ENCODE data around the gene ATXN3L.
"Not testable (repeated sequence)": the region's sequence is repeated elsewhere in the genome, so short reads cannot be mapped to it uniquely, and the experiment has no call there.

Gene ATXN3L

GRCh38 chrX:13304052-13304451 is 15.8 kb downstream of the ATXN3L start:
- no peak for DNase-seq

- not testable (repeated sequence) for DNase-seq
These were observed 16.6 kb downstream of the ATXN3L start for GRCh38 chrX:13303248-13303647.

- DNase-seq, result no peak
These were observed 21.0 kb downstream of the ATXN3L start for GRCh38 chrX:13298836-13299235.

GRCh38 chrX:13295841-13296240 is 24.0 kb downstream of the ATXN3L start:
- DNase-seq, result no peak

GRCh38 chrX:13293700-13294099 is 26.2 kb downstream of the ATXN3L start:
- no peak for DNase-seq

GRCh38 chrX:13290891-13291614 is 28.8 kb downstream of the ATXN3L start:
- no peak for DNase-seq

- DNase-seq, result no peak
These were observed 31.2 kb downstream of the ATXN3L start for GRCh38 chrX:13288671-13289070.

- DNase-seq, result no peak
These were observed 32.0 kb downstream of the ATXN3L start for GRCh38 chrX:13287816-13288215.

- no peak for DNase-seq
These were observed 34.2 kb downstream of the ATXN3L start for GRCh38 chrX:13285693-13286092.

- no peak for DNase-seq
These were observed 34.6 kb downstream of the ATXN3L start for GRCh38 chrX:13285229-13285628.

- no peak for DNase-seq
These were observed 35.3 kb downstream of the ATXN3L start for GRCh38 chrX:13284570-13284969.

- no peak for DNase-seq
These were observed 35.8 kb downstream of the ATXN3L start for GRCh38 chrX:13283950-13284546.

GRCh38 chrX:13283512-13283911 is 36.3 kb downstream of the ATXN3L start:
- DNase-seq, result no peak

- DNase-seq, result no peak
These were observed 38.6 kb downstream of the ATXN3L start for GRCh38 chrX:13281289-13281688.

- no peak for DNase-seq
These were observed 40.4 kb downstream of the ATXN3L start for GRCh38 chrX:13279279-13280018.

GRCh38 chrX:13277539-13277938 is 42.3 kb downstream of the ATXN3L start:
- no peak for DNase-seq

GRCh38 chrX:13276991-13277390 is 42.9 kb downstream of the ATXN3L start:
- DNase-seq, result no peak

- DNase-seq, result no peak
These were observed 44.8 kb downstream of the ATXN3L start for GRCh38 chrX:13275031-13275430.

- DNase-seq, result no peak
These were observed 47.4 kb downstream of the ATXN3L start for GRCh38 chrX:13272426-13272825.

GRCh38 chrX:13271511-13271910 is 48.3 kb downstream of the ATXN3L start:
- DNase-seq, result no peak

- no peak for DNase-seq
These were observed 49.5 kb downstream of the ATXN3L start for GRCh38 chrX:13270360-13270759.

- DNase-seq, result no peak
These were observed 51.0 kb downstream of the ATXN3L start for GRCh38 chrX:13268874-13269273.

Data from activated CD4-positive, CD25-positive, alpha-beta regulatory T cell treated with anti-CD3 and anti-CD28 coated beads, Interleukin-2, amount 50 U/mL, for 72 hours (primary cell).